ENCODE results near the gene MYL6B.

MYL6B gene

DNA sequence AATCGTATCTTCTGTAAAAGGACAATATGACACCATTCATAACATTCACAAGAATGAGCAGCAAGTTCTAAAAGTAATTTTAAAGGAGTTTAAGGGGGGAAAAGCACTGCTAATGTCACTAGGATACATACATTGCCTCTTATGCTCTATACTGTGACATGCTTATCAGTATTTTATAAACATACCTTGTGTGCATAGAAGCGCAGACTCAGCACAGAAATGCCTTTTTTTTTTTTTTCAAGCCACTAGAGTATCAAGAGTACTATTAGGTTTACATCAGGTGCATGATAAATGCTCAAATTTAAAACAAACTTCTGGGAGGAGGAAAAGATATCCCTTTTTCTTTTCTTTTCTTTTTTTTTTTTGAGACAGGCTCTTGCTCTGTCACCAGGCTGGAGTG, 50.5 kb downstream of the MYL6B start:
- no peaks in the 10 kb centered on the region for H3K79me2 ChIP-seq (ENCODE audit: control insufficient read depth, low read length)
- no peaks in the 10 kb centered on the region for H3K9me2 ChIP-seq (replicated peaks; ENCODE audit: control insufficient read depth, low read length)
- peaks cover 14% of the 10 kb centered on the region for H3K4me1 ChIP-seq (ENCODE audit: control insufficient read depth, low read length)
- no peak overlapping the region for H3K27ac ChIP-seq (ENCODE audit: low read depth, low read length)
- no peaks in the 10 kb centered on the region for H4K20me1 ChIP-seq (ENCODE audit: control insufficient read depth, insufficient read depth, low read depth, low read length)
- no peak overlapping the region for H3K4me2 ChIP-seq (ENCODE audit: low read length)
- no peaks in the 10 kb centered on the region for H3K27me3 ChIP-seq (ENCODE audit: control insufficient read depth, low read length)
- no peaks in the 10 kb centered on the region for H3K9me3 ChIP-seq (ENCODE audit: control insufficient read depth, insufficient read depth, low read length)
- peaks cover 4% of the 10 kb centered on the region for H3F3A ChIP-seq (ENCODE audit: control insufficient read depth, insufficient read depth)
- TF ChIP-seq CTCF (IDR thresholded peaks at IDR 0.05; ENCODE audit: low read depth, low read length, poor library complexity, severe bottlenecking): no peak
- no peak for TF ChIP-seq EZH2phosphoT487 (IDR thresholded peaks at IDR 0.05; ENCODE audit: borderline replicate concordance, low read length)
- peaks cover 35% of the 10 kb centered on the region for H3K36me3 ChIP-seq (ENCODE audit: control insufficient read depth, low read length)
- H3K4me3 ChIP-seq (ENCODE audit: low read length): no peak overlapping the region

GRCh38 chr12:56204275-56204674, 51.9 kb downstream of the MYL6B start:
- no peak for TF ChIP-seq CTCF (IDR thresholded peaks at IDR 0.05; ENCODE audit: low read depth, low read length, poor library complexity, severe bottlenecking)
- TF ChIP-seq EZH2phosphoT487 (IDR thresholded peaks at IDR 0.05; ENCODE audit: borderline replicate concordance, low read length): no peak
- peaks cover 38% of the 10 kb centered on the region for H3K36me3 ChIP-seq (ENCODE audit: control insufficient read depth, low read length)
- no peaks in the 10 kb centered on the region for H3K9me2 ChIP-seq (replicated peaks; ENCODE audit: control insufficient read depth, low read length)
- peaks cover 26% of the 10 kb centered on the region for H3K4me1 ChIP-seq (ENCODE audit: control insufficient read depth, low read length)
- no peaks in the 10 kb centered on the region for H4K20me1 ChIP-seq (ENCODE audit: control insufficient read depth, insufficient read depth, low read depth, low read length)
- H3K27me3 ChIP-seq (ENCODE audit: control insufficient read depth, low read length): no peaks in the 10 kb centered on the region
- H3K79me2 ChIP-seq (ENCODE audit: control insufficient read depth, low read length): no peaks in the 10 kb centered on the region
- no peak overlapping the region for H3K4me2 ChIP-seq (ENCODE audit: low read length)
- peaks cover 8% of the 10 kb centered on the region for H3F3A ChIP-seq (ENCODE audit: control insufficient read depth, insufficient read depth)
- no peak overlapping the region for H3K4me3 ChIP-seq (ENCODE audit: low read length)
- H3K27ac ChIP-seq (ENCODE audit: low read depth, low read length): no peak overlapping the region
- H3K9me3 ChIP-seq (ENCODE audit: control insufficient read depth, insufficient read depth, low read length): no peaks in the 10 kb centered on the region

GRCh38 chr12:56205445-56205844, 53.1 kb downstream of the MYL6B start:
- Histone ChIP-seq H3K4me1 (ENCODE audit: control insufficient read depth, low read length) (peaks cover 35% of the 10 kb centered on the region), H3K79me2 (ENCODE audit: control insufficient read depth, low read length) (no peaks in the 10 kb centered on the region), H3K27ac (ENCODE audit: low read depth, low read length) (no peak overlapping the region), H4K20me1 (ENCODE audit: control insufficient read depth, insufficient read depth, low read depth, low read length) (no peaks in the 10 kb centered on the region), H3K4me2 (ENCODE audit: low read length) (no peak overlapping the region), H3F3A (ENCODE audit: control insufficient read depth, insufficient read depth) (peaks cover 8% of the 10 kb centered on the region), H3K9me2 (replicated peaks; ENCODE audit: control insufficient read depth, low read length) (no peaks in the 10 kb centered on the region), H3K9me3 (ENCODE audit: control insufficient read depth, insufficient read depth, low read length) (no peaks in the 10 kb centered on the region), H3K27me3 (ENCODE audit: control insufficient read depth, low read length) (no peaks in the 10 kb centered on the region), H3K4me3 (ENCODE audit: low read length) (no peak overlapping the region), H3K36me3 (ENCODE audit: control insufficient read depth, low read length) (peaks cover 47% of the 10 kb centered on the region)
- TF ChIP-seq EZH2phosphoT487 (IDR thresholded peaks at IDR 0.05; ENCODE audit: borderline replicate concordance, low read length): no peak
- TF ChIP-seq CTCF (IDR thresholded peaks at IDR 0.05; ENCODE audit: low read depth, low read length, poor library complexity, severe bottlenecking): peak; percentile 28

Measured in DOHH2 (cell line).